AG09309 (cell line): ENCODE measurements around the gene KRT79.

ENCODE experiments used
- DNase-seq: peaks from one replicate; pipeline ENCODE4 v3.0.0-alpha.2; 2010; ENCODE audit warnings: low read depth
- H3K4me3 ChIP-seq: 2 replicates; pipeline ENCODE4 v1.5.1; 2011; ENCODE audit warnings: mild to moderate bottlenecking, low read depth, low read length, moderate library complexity; ENCODE audit not compliant: control insufficient read depth
- CTCF ChIP-seq: IDR thresholded peaks from 2 replicates; pipeline ENCODE4 v1.5.1; 2011; ENCODE audit warnings: mild to moderate bottlenecking, low read depth, low read length, inconsistent platforms; ENCODE audit not compliant: insufficient read depth, control insufficient read depth; ENCODE audit errors: missing control alignments

Gene KRT79

GRCh38 chr12:52870361-52871290, 36.5 kb upstream of the KRT79 start:
- TF ChIP-seq CTCF: peak; percentile 74
- DNase-seq: no peak
- no peak overlapping the region for H3K4me3 ChIP-seq

GRCh38 chr12:52867642-52868041, 33.5 kb upstream of the KRT79 start:
- no peak for TF ChIP-seq CTCF
- DNase-seq: no peak
- H3K4me3 ChIP-seq: no peak overlapping the region

GRCh38 chr12:52867152-52867551, 33.0 kb upstream of the KRT79 start:
- TF ChIP-seq CTCF: no peak
- DNase-seq: no peak
- H3K4me3 ChIP-seq: no peak overlapping the region

GRCh38 chr12:52865090-52865944, 31.2 kb upstream of the KRT79 start:
- no peak overlapping the region for H3K4me3 ChIP-seq
- peak; percentile 93 for TF ChIP-seq CTCF
- no peak for DNase-seq

GRCh38 chr12:52862023-52862422, 27.9 kb upstream of the KRT79 start:
- no peak for TF ChIP-seq CTCF
- DNase-seq: no peak
- H3K4me3 ChIP-seq: no peak overlapping the region

GRCh38 chr12:52861511-52861910, 27.4 kb upstream of the KRT79 start:
- H3K4me3 ChIP-seq: no peak overlapping the region
- no peak for TF ChIP-seq CTCF
- no peak for DNase-seq
